ENCODE results near the gene NHEJ1.

DNA sequence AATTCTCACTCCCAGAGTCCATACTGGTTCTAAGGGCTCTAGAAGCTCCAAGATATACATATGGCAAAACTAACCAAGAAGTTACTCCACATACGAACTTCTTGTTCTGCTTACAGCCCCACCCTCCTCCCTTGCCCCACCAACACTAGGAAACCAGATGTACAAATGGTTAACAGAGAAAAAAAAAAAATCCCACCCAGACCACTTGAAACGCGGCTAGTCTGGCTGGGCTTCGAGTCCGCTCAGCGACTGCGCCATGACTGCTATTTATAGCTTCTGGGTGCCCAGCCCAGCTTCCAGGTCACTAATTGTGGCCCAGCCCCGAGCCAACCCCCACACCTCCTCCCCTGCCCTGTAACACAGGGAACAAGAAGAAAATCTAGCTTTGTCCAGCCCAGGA lies 52.9 kb downstream of the NHEJ1 start:
- TF ChIP-seq POLR2A (IDR thresholded peaks at IDR 0.05) (no peak), POLR2AphosphoS5 (IDR thresholded peaks at IDR 0.05; ENCODE audit: insufficient read depth in 1 of 2, low read depth in 1 of 2) (no peak)
- TF ChIP-seq, protein P1, sequence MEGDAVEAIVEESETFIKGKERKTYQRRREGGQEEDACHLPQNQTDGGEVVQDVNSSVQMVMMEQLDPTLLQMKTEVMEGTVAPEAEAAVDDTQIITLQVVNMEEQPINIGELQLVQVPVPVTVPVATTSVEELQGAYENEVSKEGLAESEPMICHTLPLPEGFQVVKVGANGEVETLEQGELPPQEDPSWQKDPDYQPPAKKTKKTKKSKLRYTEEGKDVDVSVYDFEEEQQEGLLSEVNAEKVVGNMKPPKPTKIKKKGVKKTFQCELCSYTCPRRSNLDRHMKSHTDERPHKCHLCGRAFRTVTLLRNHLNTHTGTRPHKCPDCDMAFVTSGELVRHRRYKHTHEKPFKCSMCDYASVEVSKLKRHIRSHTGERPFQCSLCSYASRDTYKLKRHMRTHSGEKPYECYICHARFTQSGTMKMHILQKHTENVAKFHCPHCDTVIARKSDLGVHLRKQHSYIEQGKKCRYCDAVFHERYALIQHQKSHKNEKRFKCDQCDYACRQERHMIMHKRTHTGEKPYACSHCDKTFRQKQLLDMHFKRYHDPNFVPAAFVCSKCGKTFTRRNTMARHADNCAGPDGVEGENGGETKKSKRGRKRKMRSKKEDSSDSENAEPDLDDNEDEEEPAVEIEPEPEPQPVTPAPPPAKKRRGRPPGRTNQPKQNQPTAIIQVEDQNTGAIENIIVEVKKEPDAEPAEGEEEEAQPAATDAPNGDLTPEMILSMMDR (IDR thresholded peaks at IDR 0.05): no peak

Measured in vagina (tissue), 2 donors.